Activated CD8-positive, alpha-beta memory T cell treated with anti-CD3 and anti-CD28 coated beads, Interleukin-2, amount 50 U/mL, for 24 hours (primary cell): ENCODE data around the gene RGS21.

Source experiments
- DNase-seq: peaks from one replicate; pipeline ENCODE4 v3.0.0-alpha.2; 2020; ENCODE audit errors: extremely low read depth

RGS21 gene

DNA sequence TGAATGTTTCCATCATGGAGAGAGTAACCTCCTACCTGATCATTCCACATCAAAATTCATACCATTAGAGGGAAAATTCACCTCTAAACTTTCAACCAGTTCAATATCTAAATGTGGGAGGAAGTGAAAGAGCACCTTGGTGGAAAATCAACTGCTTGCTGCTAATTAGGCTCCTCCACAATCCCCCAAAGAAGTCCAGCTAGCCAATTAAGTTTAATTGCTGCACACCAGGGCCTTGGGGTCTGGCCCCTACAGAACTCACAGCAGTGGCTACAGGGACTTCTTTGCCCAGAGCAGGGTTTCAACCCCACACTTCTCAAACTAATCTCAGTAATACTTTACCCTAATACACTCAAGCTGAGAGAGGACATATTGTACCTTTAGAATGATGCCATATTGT, 62.1 kb downstream of the RGS21 start:
- no peak for DNase-seq

DNA sequence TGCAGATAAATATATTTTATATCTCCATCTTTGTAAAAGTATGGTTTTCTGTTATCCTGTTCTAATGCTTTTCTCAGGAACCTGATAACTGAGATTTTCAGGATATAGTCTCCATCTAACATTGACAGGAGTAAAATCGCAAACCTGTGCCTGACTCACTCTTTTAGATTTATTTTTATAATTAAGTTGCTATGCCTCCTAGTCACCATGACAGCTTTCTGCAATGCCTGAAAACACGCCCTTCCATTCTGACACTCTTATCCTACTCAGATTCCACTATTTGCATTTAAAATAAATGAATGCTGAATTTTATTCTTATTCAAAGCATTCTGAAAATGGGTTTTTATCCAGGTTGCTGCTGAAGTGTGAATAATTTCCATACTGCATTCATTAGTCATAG, 62.8 kb downstream of the RGS21 start:
- DNase-seq = no peak

DNA sequence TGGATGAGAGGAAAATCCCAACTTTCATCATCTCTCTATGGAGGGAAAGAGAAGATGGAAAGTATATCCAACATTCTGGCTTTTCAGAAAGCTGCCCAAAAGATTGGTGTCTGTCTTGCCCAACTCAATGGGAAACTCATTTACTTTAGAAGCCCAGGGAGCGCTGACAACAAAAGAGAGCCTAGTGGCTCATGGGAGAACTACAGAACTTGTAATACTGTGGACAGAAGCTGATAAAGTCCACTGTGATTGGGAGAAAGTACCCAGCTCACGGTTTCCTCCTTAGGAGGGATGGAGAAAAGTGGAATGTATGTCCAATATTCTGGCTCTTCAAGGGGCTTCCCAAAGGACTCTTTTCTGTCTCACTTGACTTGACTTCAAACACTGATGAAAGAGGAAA, 66.0 kb downstream of the RGS21 start:
- no peak for DNase-seq

- DNase-seq = no peak
Measured at GRCh38 chr1:192386051-192386650, 69.4 kb downstream of the RGS21 start.

GRCh38 chr1:192395211-192395610, 78.4 kb downstream of the RGS21 start:
- DNase-seq = no peak

GRCh38 chr1:192395895-192396294, 79.1 kb downstream of the RGS21 start:
- DNase-seq = no peak

DNA sequence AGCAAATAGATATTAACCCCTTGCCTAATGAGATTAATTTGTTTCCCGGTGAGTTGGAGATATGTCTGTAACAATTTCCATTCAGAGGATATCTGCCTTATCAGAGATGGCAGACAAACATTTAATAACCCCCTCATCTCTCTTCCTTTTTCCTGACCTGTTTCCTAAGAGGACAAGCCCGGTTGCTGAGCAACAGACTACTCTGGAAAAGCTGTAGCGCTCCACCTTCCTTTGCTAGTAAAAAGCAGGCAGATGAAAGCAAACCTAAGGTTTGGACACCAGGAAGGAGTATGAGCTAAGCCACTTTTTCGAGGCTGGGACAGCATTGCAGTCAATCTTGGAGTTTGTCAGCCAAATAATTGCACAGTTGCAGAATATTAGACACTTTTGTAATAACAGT, 82.4 kb downstream of the RGS21 start:
- no peak for DNase-seq

DNA sequence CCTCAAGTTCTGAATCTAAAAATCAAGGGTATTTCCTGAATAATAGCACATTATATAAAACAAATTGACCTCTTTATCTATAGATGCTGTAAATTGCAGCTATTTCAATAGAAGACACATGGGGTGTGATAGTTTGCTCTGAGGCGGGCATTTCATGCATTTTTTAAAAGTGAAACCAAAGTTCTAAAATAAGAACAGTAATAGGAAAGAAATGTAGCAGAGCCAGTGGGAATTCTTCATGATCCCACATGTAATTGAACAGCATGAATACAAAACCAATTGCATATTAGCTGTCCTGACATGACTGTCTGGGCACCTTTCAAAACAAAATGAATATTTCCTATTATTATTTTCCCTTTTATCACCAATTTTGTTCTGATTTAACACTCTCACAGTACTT, 85.0 kb downstream of the RGS21 start:
- no peak for DNase-seq

DNA sequence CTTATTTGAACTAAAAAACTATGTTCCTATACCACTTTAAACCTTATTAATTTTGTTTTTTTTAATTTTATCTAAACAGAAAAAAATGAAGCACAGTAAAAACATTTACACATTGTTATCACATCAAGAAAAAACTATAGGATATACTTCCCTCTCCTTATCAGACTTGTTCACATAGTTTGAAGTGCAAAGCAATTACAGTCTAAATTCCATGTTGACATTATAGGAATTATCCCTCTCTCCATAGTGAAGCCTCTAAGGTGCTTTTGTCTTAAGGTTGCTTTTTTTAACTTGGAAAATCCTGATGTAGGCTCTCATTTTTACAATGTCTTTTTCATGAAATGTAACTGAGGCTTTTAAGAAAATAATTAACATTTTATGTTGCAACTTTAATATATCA, 85.8 kb downstream of the RGS21 start:
- DNase-seq = no peak

DNA sequence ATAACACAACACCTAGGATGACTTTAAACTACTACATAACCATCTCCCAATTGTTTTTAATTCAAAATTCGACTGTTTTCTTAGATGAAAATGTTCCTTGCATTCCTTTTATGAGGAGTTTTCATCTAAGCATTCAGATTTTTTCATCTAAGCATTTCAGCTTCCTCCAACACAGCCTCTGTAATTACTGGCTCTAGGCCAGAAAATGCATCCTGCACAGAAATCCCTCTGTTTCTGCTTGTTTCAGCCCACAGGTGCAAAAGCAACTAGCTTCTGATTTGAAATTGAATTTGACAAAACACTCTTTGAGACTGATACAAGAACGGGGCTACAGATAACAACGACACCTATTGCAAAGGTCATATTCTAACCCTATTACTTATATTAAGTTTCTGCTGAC, 90.4 kb downstream of the RGS21 start:
- DNase-seq = no peak
